Osteoblast (primary cell): Measurements from ENCODE around the gene NSMCE1. TPM values are rescaled to one million over a fixed set of nuclear protein-coding genes. Genes with fewer than 3 reads are reported as not detected.

ENCODE experiments used
- DNase-seq: peaks from one replicate; pipeline ENCODE4 v3.0.0; 2011; ENCODE audit warnings: low spot score, mixed read lengths; ENCODE audit not compliant: insufficient read length; ENCODE audit errors: missing footprints
- H2AFZ ChIP-seq: 2 replicates; pipeline ENCODE4 v1.6.0; 2011; ENCODE audit warnings: mild to moderate bottlenecking, low read length
- H3K27ac ChIP-seq: 2 replicates; pipeline ENCODE4 v1.5.1; 2011; ENCODE audit warnings: mild to moderate bottlenecking, low read depth, low read length, moderate library complexity
- H3K27me3 ChIP-seq: 2 replicates; pipeline ENCODE4 v1.6.0; 2012; ENCODE audit warnings: mild to moderate bottlenecking, control low read depth, inconsistent platforms, low read length, moderate library complexity; ENCODE audit not compliant: insufficient read depth
- H3K36me3 ChIP-seq: 2 replicates; pipeline ENCODE4 v1.5.1; 2011; ENCODE audit warnings: mild to moderate bottlenecking, low read length, control low read depth, moderate library complexity; ENCODE audit not compliant: insufficient read depth
- H3K4me1 ChIP-seq: 2 replicates; pipeline ENCODE4 v1.5.1; 2011; ENCODE audit warnings: mild to moderate bottlenecking, low read length, control low read depth, moderate library complexity; ENCODE audit not compliant: insufficient read depth
- H3K4me2 ChIP-seq: 2 replicates; pipeline ENCODE4 v1.6.0; 2011; ENCODE audit warnings: mild to moderate bottlenecking, low read length; ENCODE audit not compliant: insufficient read depth
- H3K4me3 ChIP-seq: fragments of 200-600 bp; sonication (generic); 3 replicates; pipeline ENCODE4 v1.5.1; 2012; ENCODE audit warnings: mild to moderate bottlenecking, low read length, inconsistent platforms; ENCODE audit not compliant: insufficient read depth
- H3K79me2 ChIP-seq: 2 replicates; pipeline ENCODE4 v1.6.0; 2012; ENCODE audit warnings: mild to moderate bottlenecking, low read length, control low read depth, inconsistent platforms; ENCODE audit not compliant: insufficient read depth
- H3K9me3 ChIP-seq: 2 replicates; pipeline ENCODE4 v1.5.1; 2011; ENCODE audit warnings: low read depth, low read length, control low read depth
- H4K20me1 ChIP-seq: 2 replicates; pipeline ENCODE4 v1.6.0; 2012; ENCODE audit warnings: mild to moderate bottlenecking, low read length, control low read depth; ENCODE audit not compliant: insufficient read depth
- CTCF ChIP-seq: IDR thresholded peaks from 2 replicates; pipeline ENCODE4 v1.5.1; 2011; ENCODE audit warnings: mild to moderate bottlenecking, low read depth, low read length, moderate library complexity; ENCODE audit errors: extremely low read depth
- total RNA-seq: library from RNA; depleted of rRNA; stranded (reverse); fragments of >200 nt; gene quantifications from 2 replicates; pipeline ENCODE4 v1.2.3, GENCODE V29; 2012

The NSMCE1 gene
- total RNA-seq, 1 donor: 57.9 TPM

GRCh38 chr16:27246439-27246838 is 22.1 kb downstream of the NSMCE1 start:
- no peak overlapping the region for H3K4me2 ChIP-seq
- no peak for TF ChIP-seq CTCF
- no peak overlapping the region for H3K4me3 ChIP-seq
- peaks cover 58% of the 10 kb centered on the region for H3K4me1 ChIP-seq
- no peaks in the 10 kb centered on the region for H3K27me3 ChIP-seq
- H3K79me2 ChIP-seq: peaks cover 25% of the 10 kb centered on the region
- H2AFZ ChIP-seq: no peak overlapping the region
- H3K36me3 ChIP-seq: no peaks in the 10 kb centered on the region
- H3K27ac ChIP-seq: peak overlapping the region; percentile 98
- H3K9me3 ChIP-seq: no peaks in the 10 kb centered on the region
- no peaks in the 10 kb centered on the region for H4K20me1 ChIP-seq
- no peak for DNase-seq

GRCh38 chr16:27245276-27246172 is 23.0 kb downstream of the NSMCE1 start:
- peaks cover 64% of the 10 kb centered on the region for H3K4me1 ChIP-seq
- peaks cover 25% of the 10 kb centered on the region for H3K79me2 ChIP-seq
- no peaks in the 10 kb centered on the region for H3K27me3 ChIP-seq
- H3K27ac ChIP-seq: peak overlapping the region; percentile 98
- peak overlapping the region; percentile 18 for H2AFZ ChIP-seq
- H3K9me3 ChIP-seq: no peaks in the 10 kb centered on the region
- no peaks in the 10 kb centered on the region for H3K36me3 ChIP-seq
- no peak for TF ChIP-seq CTCF
- DNase-seq: peak; percentile 90
- peak overlapping the region; percentile 7 for H3K4me3 ChIP-seq
- H4K20me1 ChIP-seq: no peaks in the 10 kb centered on the region
- H3K4me2 ChIP-seq: peak overlapping the region; percentile 72

GRCh38 chr16:27244363-27244755 is 24.2 kb downstream of the NSMCE1 start:
- H3K36me3 ChIP-seq: no peaks in the 10 kb centered on the region
- peaks cover 25% of the 10 kb centered on the region for H3K79me2 ChIP-seq
- H3K4me2 ChIP-seq: no peak overlapping the region
- no peaks in the 10 kb centered on the region for H4K20me1 ChIP-seq
- H3K27ac ChIP-seq: peak overlapping the region; percentile 98
- H3K4me1 ChIP-seq: peaks cover 61% of the 10 kb centered on the region
- H3K27me3 ChIP-seq: no peaks in the 10 kb centered on the region
- H3K9me3 ChIP-seq: no peaks in the 10 kb centered on the region
- TF ChIP-seq CTCF: no peak
- no peak overlapping the region for H2AFZ ChIP-seq
- no peak for DNase-seq
- H3K4me3 ChIP-seq: no peak overlapping the region

GRCh38 chr16:27243725-27244362 is 24.7 kb downstream of the NSMCE1 start:
- H3K36me3 ChIP-seq: no peaks in the 10 kb centered on the region
- H3K27ac ChIP-seq: peak overlapping the region; percentile 98
- no peaks in the 10 kb centered on the region for H3K27me3 ChIP-seq
- H3K79me2 ChIP-seq: peaks cover 25% of the 10 kb centered on the region
- H3K4me2 ChIP-seq: no peak overlapping the region
- H3K9me3 ChIP-seq: no peaks in the 10 kb centered on the region
- TF ChIP-seq CTCF: no peak
- DNase-seq: no peak
- peaks cover 57% of the 10 kb centered on the region for H3K4me1 ChIP-seq
- H2AFZ ChIP-seq: no peak overlapping the region
- no peaks in the 10 kb centered on the region for H4K20me1 ChIP-seq
- no peak overlapping the region for H3K4me3 ChIP-seq
